HepG2 (cell line): ENCODE data around the gene ATAD1. TPM values are rescaled to one million over a fixed set of nuclear protein-coding genes. Genes with fewer than 3 reads are reported as not detected.

Experiments
- ADNP ChIP-seq: sonication (generic); formaldehyde crosslinking; IDR thresholded peaks from 2 replicates; pipeline ENCODE4 v1.4.0; 2020; ENCODE audit warnings: missing genetic modification reagents
- BRCA1 ChIP-seq: sonication (generic); formaldehyde crosslinking; IDR thresholded peaks from 2 replicates; pipeline ENCODE4 v1.4.0; 2020; ENCODE audit warnings: missing genetic modification reagents
- CERS6 ChIP-seq: sonication (generic); formaldehyde crosslinking; IDR thresholded peaks from 2 replicates; pipeline ENCODE4 v1.5.0; 2020; ENCODE audit warnings: missing genetic modification reagents
- GLI4 ChIP-seq: sonication (generic); formaldehyde crosslinking; IDR thresholded peaks from 2 replicates; pipeline ENCODE4 v1.5.1; 2020; ENCODE audit warnings: missing genetic modification reagents, mild to moderate bottlenecking, moderate library complexity, borderline replicate concordance
- GTF3A ChIP-seq: sonication (generic); formaldehyde crosslinking; conservative IDR thresholded peaks from 2 replicates; pipeline ENCODE4 v1.4.0; 2020; ENCODE audit warnings: mild to moderate bottlenecking, missing genetic modification reagents
- IRF9 ChIP-seq: sonication (generic); formaldehyde crosslinking; IDR thresholded peaks from 2 replicates; pipeline ENCODE4 v1.8.0; 2022; ENCODE audit warnings: missing genetic modification reagents, mild to moderate bottlenecking, borderline replicate concordance
- JUNB ChIP-seq: sonication (generic); formaldehyde crosslinking; IDR thresholded peaks from 2 replicates; pipeline ENCODE4 v1.8.0; 2022; ENCODE audit warnings: missing genetic modification reagents, mild to moderate bottlenecking, borderline replicate concordance
- MED1 ChIP-seq: sonication (generic); formaldehyde crosslinking; IDR thresholded peaks from 2 replicates; pipeline ENCODE4 v1.4.0; 2020; ENCODE audit warnings: missing genetic modification reagents
- MIER2 ChIP-seq: IDR thresholded peaks from 2 replicates; pipeline ENCODE4 v1.6.1; 2016; ENCODE audit warnings: missing biosample characterization, missing genetic modification reagents
- MIXL1 ChIP-seq: IDR thresholded peaks from 2 replicates; pipeline ENCODE4 v1.6.1; 2016
- MTF1 ChIP-seq: sonication (generic); formaldehyde crosslinking; IDR thresholded peaks from 2 replicates; pipeline ENCODE4 v1.5.0; 2020; ENCODE audit warnings: missing genetic modification reagents
- RERE ChIP-seq: IDR thresholded peaks from 2 replicates; pipeline ENCODE4 v1.6.1; 2016; ENCODE audit warnings: low read depth, missing genetic modification reagents, missing compliant biosample characterization
- TRAFD1 ChIP-seq: sonication (generic); formaldehyde crosslinking; IDR thresholded peaks from 2 replicates; pipeline ENCODE4 v1.5.1; 2020; ENCODE audit warnings: missing genetic modification reagents, mild to moderate bottlenecking, borderline replicate concordance
- ZBTB43 ChIP-seq: sonication (generic); formaldehyde crosslinking; conservative IDR thresholded peaks from 2 replicates; pipeline ENCODE4 v1.4.0; 2020; ENCODE audit warnings: missing genetic modification reagents
- ZKSCAN8 ChIP-seq: IDR thresholded peaks from 2 replicates; pipeline ENCODE4 v1.6.1; 2016; ENCODE audit warnings: borderline replicate concordance, missing genetic modification reagents, missing compliant biosample characterization
- ZNF441 ChIP-seq: sonication (generic); formaldehyde crosslinking; IDR thresholded peaks from 2 replicates; pipeline ENCODE4 v1.7.0; 2021; ENCODE audit warnings: missing genetic modification reagents, borderline replicate concordance
- ZNF761 ChIP-seq: sonication (generic); formaldehyde crosslinking; conservative IDR thresholded peaks from 2 replicates; pipeline ENCODE4 v1.4.0; 2020; ENCODE audit warnings: mild to moderate bottlenecking, missing genetic modification reagents
- polyA plus RNA-seq, 8 experiments: library from polyadenylated mRNA; depleted of rRNA in 3 of 8; stranded (reverse) in 7 of 8; unstranded in 1 of 8; fragments of >200 nt; fragmentation: Illumina TruSeq in 4 of 8; extraction: Trizol in 4 of 8; gene quantifications; 2 replicates each; pipeline versions ENCODE4 v1.2.1 to v1.2.3, GENCODE V29; 2011 to 2016; ENCODE audit warnings: low read depth in 4 of 8, missing spikeins in 1 of 8, mixed read lengths in 1 of 8; ENCODE audit not compliant: insufficient read depth in 1 of 8
- total RNA-seq, 5 experiments: library from RNA; depleted of rRNA; stranded (reverse); fragments of >200 nt; fragmentation: Illumina TruSeq; extraction: Trizol; gene quantifications; 2 replicates each; pipeline ENCODE4 v1.2.3, GENCODE V29; 2016; ENCODE audit warnings: low read depth in 1 of 5

ATAD1 gene
- total and polyA plus RNA-seq, 2 of the 13 experiments (the other 11 are each of a cell fraction or from before 2014, with no cell fraction given) = 14.9 to 28.2 TPM

- TF ChIP-seq RERE (CRISPR knock-in tag) (no peak), ZNF761 (peak; percentile 71; the same call in 1 of the 2 replicates), ADNP (CRISPR knock-in tag) (no peak; the same call in 1 of the 2 replicates), ZKSCAN8 (CRISPR knock-in tag) (peak; percentile 43; the same call in 1 of the 2 replicates), ZBTB43 (CRISPR knock-in tag) (0 out of 2 replicates have a peak, but pooled peaks have one; percentile 69), ZNF441 (peak; percentile 78; the same call in 1 of the 2 replicates), JUNB (CRISPR knock-in tag) (no peak), MIXL1 (CRISPR knock-in tag) (peak; percentile 72), MTF1 (CRISPR knock-in tag) (no peak), BRCA1 (CRISPR knock-in tag) (no peak), MED1 (CRISPR knock-in tag) (peak; percentile 81), GTF3A (CRISPR knock-in tag) (peak; percentile 81; the same call in 1 of the 2 replicates), MIER2 (0 out of 2 replicates have a peak, but pooled peaks have one; percentile 54), IRF9 (CRISPR knock-in tag) (peak; percentile 82; the same call in 1 of the 2 replicates), GLI4 (no peak), TRAFD1 (CRISPR knock-in tag) (no peak), CERS6 (no peak)
Measured at GRCh38 chr10:87863053-87863943, 45.3 kb upstream of the ATAD1 start, which contains the start of the genes KLLN and PTEN (continued).
